OCI-LY7 (cell line): ENCODE measurements around the gene OR52H1. TPM values are rescaled to one million over a fixed set of nuclear protein-coding genes. Genes with fewer than 3 reads are reported as not detected.

Source experiments
- BruUV-seq: library from RNA; stranded (reverse); fragments of 400-500 nt; replicated peaks from 2 replicates; lab custom pipeline; 2021; lab: Mats Ljungman, UMichigan
- CTCF ChIA-PET: fragments of 300-600 bp; sonication (Branson Sonifier 250); formaldehyde crosslinking; loops from one replicate; lab custom pipeline; 2022; ENCODE audit warnings: antibody characterized with exemption; ENCODE audit not compliant: unreplicated experiment; lab: Charles Lee
- POLR2A ChIA-PET: fragments of 300-600 bp; sonication (Branson Sonifier 250); formaldehyde crosslinking; loops from one replicate; lab custom pipeline; 2022; ENCODE audit warnings: antibody characterized with exemption; lab: Charles Lee
- DNase-seq: peaks from one replicate; pipeline ENCODE4 v3.0.0-alpha.2; 2015; ENCODE audit warnings: low spot score
- H2AFZ ChIP-seq: fragments of 200-600 bp; sonication (generic), shearing (Covaris generic); 2 replicates; pipeline ENCODE4 v1.6.1; 2014; ENCODE audit warnings: mild to moderate bottlenecking, antibody characterized with exemption, low read length, moderate library complexity
- H3K27ac ChIP-seq: fragments of 200-600 bp; sonication (generic); 2 replicates; pipeline ENCODE4 v1.5.1; 2014; ENCODE audit warnings: mixed run types, low read depth, mild to moderate bottlenecking, moderate library complexity, low read length, inconsistent platforms; ENCODE audit not compliant: poor library complexity, severe bottlenecking
- H3K36me3 ChIP-seq: fragments of 200-600 bp; sonication (generic); 2 replicates; pipeline ENCODE4 v1.6.1; 2014; ENCODE audit warnings: mild to moderate bottlenecking, antibody characterized with exemption, low read length, moderate library complexity, mixed read lengths; ENCODE audit not compliant: insufficient read depth
- H3K4me1 ChIP-seq: fragments of 200-600 bp; sonication (generic); 2 replicates; pipeline ENCODE4 v1.5.1; 2014; ENCODE audit warnings: mild to moderate bottlenecking, low read length; ENCODE audit not compliant: insufficient read depth, poor library complexity, severe bottlenecking
- H3K4me2 ChIP-seq: fragments of 200-600 bp; sonication (generic); 2 replicates; pipeline ENCODE4 v1.6.1; 2014; ENCODE audit warnings: mild to moderate bottlenecking, low read length
- H3K4me3 ChIP-seq: fragments of 200-600 bp; sonication (generic); 2 replicates; pipeline ENCODE4 v1.5.1; 2014; ENCODE audit warnings: mild to moderate bottlenecking, low read depth, low read length; ENCODE audit not compliant: poor library complexity, severe bottlenecking
- H3K79me2 ChIP-seq: fragments of 200-600 bp; sonication (generic); 2 replicates; pipeline ENCODE4 v1.6.1; 2016; ENCODE audit warnings: low read depth, mild to moderate bottlenecking, low read length, moderate library complexity, mixed read lengths; ENCODE audit not compliant: insufficient read depth
- H3K9me2 ChIP-seq: fragments of 200-600 bp; sonication (generic); 2 replicates; pipeline ENCODE4 v1.6.1; 2016; ENCODE audit warnings: mild to moderate bottlenecking, low read length, mixed read lengths; ENCODE audit not compliant: insufficient read depth
- H3K9me3 ChIP-seq: fragments of 200-600 bp; sonication (generic); 2 replicates; pipeline ENCODE4 v1.6.1; 2014; ENCODE audit warnings: mild to moderate bottlenecking, mixed run types, low read length, mixed read lengths
- H4K20me1 ChIP-seq: fragments of 200-600 bp; sonication (generic); 2 replicates; pipeline ENCODE4 v1.6.1; 2014; ENCODE audit warnings: mild to moderate bottlenecking, antibody characterized with exemption, low read length, moderate library complexity, mixed read lengths; ENCODE audit not compliant: insufficient read depth
- EZH2phosphoT487 ChIP-seq: fragments of 200-600 bp; sonication (generic); IDR thresholded peaks from 2 replicates; pipeline ENCODE4 v1.6.1; 2018; ENCODE audit warnings: low read depth, borderline replicate concordance, mild to moderate bottlenecking, mixed run types, antibody characterized with exemption, low read length, moderate library complexity, mixed read lengths
- intact Hi-C: fragments of 100-400 bp; cut with micrococcal nuclease; formaldehyde crosslinking; loops from one replicate; pipeline ENCODE4 v1.10.0; 2022; ENCODE audit not compliant: unreplicated experiment
- total RNA-seq, 2 experiments: library from RNA; depleted of rRNA in 1 of 2; stranded (reverse); fragments of >200 nt in 1 of 2; shearing (Covaris generic) in 1 of 2; gene quantifications; 2 replicates each; pipeline ENCODE4 v1.2.3, GENCODE V29; 2014 to 2022
- TF ChIP-seq, protein P1 (sequence below): fragments of 200-600 bp; sonication (generic); conservative IDR thresholded peaks from 2 replicates; pipeline ENCODE4 v1.5.1; 2014; ENCODE audit warnings: mild to moderate bottlenecking, antibody characterized with exemption, low read length, moderate library complexity, mixed read lengths

Gene OR52H1
- total RNA-seq, 2 experiments from 2014 or later = 0.60 TPM; not detected in 1

DNA sequence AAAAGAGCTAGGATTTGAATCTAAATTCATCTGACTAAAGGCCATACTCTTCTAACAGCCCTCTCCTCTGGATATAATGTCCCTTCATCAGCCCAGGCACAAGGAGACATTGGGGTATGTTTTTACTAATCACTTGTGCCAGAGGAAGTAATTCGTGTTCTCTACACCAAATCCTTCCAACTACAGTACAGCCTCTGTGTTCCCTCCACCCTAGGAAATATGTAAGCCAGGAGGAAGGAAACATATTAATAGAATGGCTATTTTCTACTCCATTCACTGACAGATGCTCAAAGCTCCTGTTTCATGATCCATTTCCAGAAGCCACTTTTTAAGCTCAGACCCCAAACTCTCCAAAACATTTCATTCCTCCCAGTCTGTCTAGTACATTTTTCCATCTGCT, 19.8 kb downstream of the OR52H1 start:
- POLR2A ChIA-PET = interaction anchor here (0.8 kb wide), 1 partner anchor 19 kb away, joined by 4 read pairs; no protein-coding TSS in a partner anchor
- BruUV-seq = no TSS peak
- TF ChIP-seq, protein P1, sequence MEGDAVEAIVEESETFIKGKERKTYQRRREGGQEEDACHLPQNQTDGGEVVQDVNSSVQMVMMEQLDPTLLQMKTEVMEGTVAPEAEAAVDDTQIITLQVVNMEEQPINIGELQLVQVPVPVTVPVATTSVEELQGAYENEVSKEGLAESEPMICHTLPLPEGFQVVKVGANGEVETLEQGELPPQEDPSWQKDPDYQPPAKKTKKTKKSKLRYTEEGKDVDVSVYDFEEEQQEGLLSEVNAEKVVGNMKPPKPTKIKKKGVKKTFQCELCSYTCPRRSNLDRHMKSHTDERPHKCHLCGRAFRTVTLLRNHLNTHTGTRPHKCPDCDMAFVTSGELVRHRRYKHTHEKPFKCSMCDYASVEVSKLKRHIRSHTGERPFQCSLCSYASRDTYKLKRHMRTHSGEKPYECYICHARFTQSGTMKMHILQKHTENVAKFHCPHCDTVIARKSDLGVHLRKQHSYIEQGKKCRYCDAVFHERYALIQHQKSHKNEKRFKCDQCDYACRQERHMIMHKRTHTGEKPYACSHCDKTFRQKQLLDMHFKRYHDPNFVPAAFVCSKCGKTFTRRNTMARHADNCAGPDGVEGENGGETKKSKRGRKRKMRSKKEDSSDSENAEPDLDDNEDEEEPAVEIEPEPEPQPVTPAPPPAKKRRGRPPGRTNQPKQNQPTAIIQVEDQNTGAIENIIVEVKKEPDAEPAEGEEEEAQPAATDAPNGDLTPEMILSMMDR = no peak
- TF ChIP-seq EZH2phosphoT487 = no peak
- no peaks in the 10 kb centered on the region for H4K20me1 ChIP-seq
- intact Hi-C loops = no loop called here
- CTCF ChIA-PET = no interaction called here
- no peaks in the 10 kb centered on the region for H3K79me2 ChIP-seq
- no peak overlapping the region for H3K27ac ChIP-seq
- no peaks in the 10 kb centered on the region for H3K36me3 ChIP-seq
- no peak for DNase-seq
- no peaks in the 10 kb centered on the region for H3K9me2 ChIP-seq
- no peak overlapping the region for H3K4me2 ChIP-seq
- no peaks in the 10 kb centered on the region for H3K9me3 ChIP-seq
- no peak overlapping the region for H2AFZ ChIP-seq
- H3K4me1 ChIP-seq = no peaks in the 10 kb centered on the region
- no peak overlapping the region for H3K4me3 ChIP-seq

DNA sequence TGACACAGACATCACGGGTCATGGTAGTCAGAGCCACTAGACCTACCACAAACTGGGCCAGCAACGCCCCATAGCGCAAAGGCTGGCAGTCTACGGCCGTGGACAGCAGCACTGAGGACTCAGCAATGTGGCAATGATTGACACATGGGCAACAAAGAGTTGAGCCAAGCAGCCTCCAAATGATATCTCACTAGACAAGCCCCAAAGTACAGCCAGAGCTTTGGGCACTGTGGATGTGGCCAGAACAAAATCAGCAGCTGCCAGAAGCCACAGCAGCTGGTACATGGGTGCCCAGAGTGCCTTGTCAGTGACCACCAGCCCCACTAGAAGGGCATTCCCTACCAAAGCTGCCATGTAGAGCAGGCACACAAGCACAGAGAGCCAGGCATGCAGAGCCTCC, 20.6 kb downstream of the OR52H1 start:
- BruUV-seq = no TSS peak
- Histone ChIP-seq H3K4me1 (no peaks in the 10 kb centered on the region), H3K36me3 (no peaks in the 10 kb centered on the region), H4K20me1 (no peaks in the 10 kb centered on the region), H3K4me2 (no peak overlapping the region), H3K79me2 (no peaks in the 10 kb centered on the region), H3K4me3 (no peak overlapping the region), H3K9me2 (no peaks in the 10 kb centered on the region), H3K9me3 (no peaks in the 10 kb centered on the region), H3K27ac (no peak overlapping the region), H2AFZ (no peak overlapping the region)
- ChIA-PET CTCF (no interaction called here), POLR2A (interaction anchor here (0.8 kb wide), 1 partner anchor 19 kb away, joined by 4 read pairs; no protein-coding TSS in a partner anchor)
- no peak for TF ChIP-seq EZH2phosphoT487
- TF ChIP-seq, protein P1 = no peak
- intact Hi-C loops = no loop called here
- DNase-seq = no peak

- Histone ChIP-seq H3K4me1 (no peaks in the 10 kb centered on the region), H3K4me2 (no peak overlapping the region), H2AFZ (no peak overlapping the region), H3K9me3 (no peaks in the 10 kb centered on the region), H3K27ac (no peak overlapping the region), H3K9me2 (no peaks in the 10 kb centered on the region), H3K36me3 (no peaks in the 10 kb centered on the region), H3K79me2 (no peaks in the 10 kb centered on the region), H4K20me1 (no peaks in the 10 kb centered on the region), H3K4me3 (no peak overlapping the region)
- ChIA-PET POLR2A (no interaction called here), CTCF (no interaction called here)
- intact Hi-C loops = no loop called here
- TF ChIP-seq, protein P1 = no peak
- no peak for TF ChIP-seq EZH2phosphoT487
- no peak for DNase-seq
- BruUV-seq = no TSS peak
These were observed 23.6 kb downstream of the OR52H1 start for GRCh38 chr11:5524756-5525155.
